Karpas-422 (cell line): ENCODE results near the gene RBMX2. TPM values are rescaled to one million over a fixed set of nuclear protein-coding genes. Genes with fewer than 3 reads are reported as not detected.
"Not testable (repeated sequence)": the region's sequence is repeated elsewhere in the genome, so short reads cannot be mapped to it uniquely, and the experiment has no call there.

Experiments used
- DNase-seq: peaks from one replicate; pipeline ENCODE4 v3.0.0-alpha.2; 2015
- H2AFZ ChIP-seq: fragments of 200-600 bp; sonication (generic); 2 replicates; pipeline ENCODE4 v1.6.1; 2014; ENCODE audit warnings: antibody characterized with exemption, low read length, mixed read lengths
- H3K27ac ChIP-seq: fragments of 200-600 bp; sonication (generic); 2 replicates; pipeline ENCODE4 v1.5.1; 2014; ENCODE audit warnings: mild to moderate bottlenecking, low read length, moderate library complexity
- H3K27me3 ChIP-seq: fragments of 200-600 bp; sonication (generic); 2 replicates; pipeline ENCODE4 v1.6.1; 2014; ENCODE audit warnings: low read length, mixed read lengths
- H3K36me3 ChIP-seq: fragments of 200-600 bp; sonication (generic); 2 replicates; pipeline ENCODE4 v1.6.1; 2014; ENCODE audit warnings: low read length, mixed read lengths; ENCODE audit not compliant: insufficient read depth
- H3K4me1 ChIP-seq: fragments of 200-600 bp; sonication (generic); 2 replicates; pipeline ENCODE4 v1.6.1; 2014; ENCODE audit warnings: mild to moderate bottlenecking, low read length, mixed read lengths
- H3K4me2 ChIP-seq: fragments of 200-600 bp; sonication (generic); 2 replicates; pipeline ENCODE4 v1.6.1; 2014; ENCODE audit warnings: low read length, low read depth, mild to moderate bottlenecking; ENCODE audit not compliant: poor library complexity, severe bottlenecking
- H3K4me3 ChIP-seq: fragments of 200-600 bp; sonication (generic); 2 replicates; pipeline ENCODE4 v1.5.1; 2014; ENCODE audit warnings: mild to moderate bottlenecking, antibody characterized with exemption, low read length, mixed read lengths
- H3K79me2 ChIP-seq: fragments of 200-600 bp; sonication (generic); 2 replicates; pipeline ENCODE4 v1.6.1; 2014; ENCODE audit warnings: mild to moderate bottlenecking, low read length, mixed read lengths
- H3K9ac ChIP-seq: fragments of 200-600 bp; sonication (generic); 2 replicates; pipeline ENCODE4 v1.6.0; 2014; ENCODE audit warnings: low read length
- H3K9me2 ChIP-seq: fragments of 200-600 bp; sonication (generic), shearing (Covaris generic); replicated peaks from 2 replicates; pipeline ENCODE4 v1.6.0; 2014; ENCODE audit warnings: mild to moderate bottlenecking, low read length, moderate library complexity; ENCODE audit not compliant: insufficient read depth
- H3K9me3 ChIP-seq: fragments of 300-700, 200-600 bp; sonication (generic); 2 replicates; pipeline ENCODE4 v1.6.1; 2014; ENCODE audit warnings: low read length, mixed read lengths
- H4K20me1 ChIP-seq: fragments of 200-600 bp; sonication (generic); 2 replicates; pipeline ENCODE4 v1.6.1; 2014; ENCODE audit warnings: mild to moderate bottlenecking, antibody characterized with exemption, low read length, low read depth; ENCODE audit not compliant: insufficient read depth
- total RNA-seq: library from RNA; depleted of rRNA; stranded (reverse); fragments of >200 nt; shearing (Covaris generic); gene quantifications from 2 replicates; pipeline ENCODE4 v1.2.3, GENCODE V29; 2014; ENCODE audit warnings: low replicate concordance; rRNA removed

The RBMX2 gene, protein sequence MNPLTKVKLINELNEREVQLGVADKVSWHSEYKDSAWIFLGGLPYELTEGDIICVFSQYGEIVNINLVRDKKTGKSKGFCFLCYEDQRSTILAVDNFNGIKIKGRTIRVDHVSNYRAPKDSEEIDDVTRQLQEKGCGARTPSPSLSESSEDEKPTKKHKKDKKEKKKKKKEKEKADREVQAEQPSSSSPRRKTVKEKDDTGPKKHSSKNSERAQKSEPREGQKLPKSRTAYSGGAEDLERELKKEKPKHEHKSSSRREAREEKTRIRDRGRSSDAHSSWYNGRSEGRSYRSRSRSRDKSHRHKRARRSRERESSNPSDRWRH
- total RNA-seq: 16.0 and 30.0 TPM in 2 replicates

DNA sequence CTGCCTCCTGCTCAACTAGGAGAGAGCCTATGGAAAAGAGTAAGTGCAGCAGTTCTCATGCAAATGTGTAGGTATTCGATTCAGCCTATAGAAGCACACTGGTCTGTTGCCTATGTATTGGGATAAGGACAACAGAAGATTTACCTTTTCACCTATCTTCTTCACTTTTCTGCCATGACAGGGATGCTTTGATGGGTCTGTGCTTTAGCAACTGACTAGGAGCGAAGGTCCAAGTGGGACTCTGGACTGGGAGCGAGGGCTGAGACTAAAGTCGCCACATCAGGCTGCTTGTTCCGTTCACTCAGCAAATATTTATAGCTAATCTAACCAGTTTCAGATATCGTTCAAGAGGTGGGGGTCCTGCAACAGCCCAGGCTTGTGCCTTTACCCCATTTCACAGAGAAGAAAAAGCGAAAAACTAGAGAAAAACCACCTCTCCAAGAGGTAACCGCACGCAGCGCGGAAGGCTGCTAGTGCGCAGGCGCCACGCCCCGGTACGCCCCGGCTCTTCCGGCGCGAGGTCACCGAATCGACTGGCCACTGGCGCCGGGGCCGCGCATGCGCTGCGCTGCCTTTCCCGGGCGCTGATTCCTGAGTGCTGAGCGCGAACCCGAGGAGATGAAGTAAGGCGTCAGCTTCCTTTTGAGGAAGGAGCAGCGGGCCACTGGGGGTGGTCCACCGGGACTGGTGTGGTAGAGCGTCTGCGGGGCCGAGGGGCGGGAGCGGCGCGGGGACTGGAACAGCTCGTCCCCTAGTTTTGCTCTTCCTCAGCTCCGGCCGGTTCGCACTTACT is at the start of gene RBMX2:
TSS of gene RBMX2 (plus strand) at position 573 of the 793 bp plus-strand sequence. CDS start at position 619, 46 bp downstream.
- no peaks in the 10 kb centered on the region for H3K9me3 ChIP-seq
- peak within 1 kb of the TSS; percentile 75 for H3K9ac ChIP-seq
- peak within 1 kb of the TSS; percentile 68 for H3K4me3 ChIP-seq

DNA sequence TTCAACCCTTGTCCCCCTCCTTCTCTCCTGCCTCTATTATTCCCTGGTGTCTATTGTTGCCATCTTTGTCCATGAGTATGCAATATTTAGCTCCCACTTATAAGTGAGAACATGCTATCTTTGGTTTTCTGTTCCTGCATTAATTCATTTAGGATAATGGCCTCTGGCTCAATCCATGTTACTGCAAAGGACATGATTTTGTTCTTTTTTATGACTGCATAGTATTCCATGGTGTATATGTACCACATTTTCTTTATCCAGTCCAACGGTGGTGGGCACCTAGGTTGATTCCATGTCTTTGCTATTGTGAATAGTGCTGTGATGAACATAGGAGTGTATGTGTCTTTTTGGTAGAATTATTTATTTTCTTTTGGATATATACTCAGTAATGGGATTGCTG is 49.7 kb upstream of the RBMX2 start:
- H4K20me1 ChIP-seq, H3K79me2 ChIP-seq, H3K4me1 ChIP-seq, DNase-seq, H3K9ac ChIP-seq, H3K27ac ChIP-seq, H3K9me2 ChIP-seq, H3K4me2 ChIP-seq, H3K27me3 ChIP-seq, H3K4me3 ChIP-seq, H3K9me3 ChIP-seq, H3K36me3 ChIP-seq, H2AFZ ChIP-seq: not testable (repeated sequence)

More for the DNA sequence above, at the start of gene RBMX2:
- DNase-seq: peak; percentile 87
- Histone ChIP-seq H3K9me2 (no peaks in the 10 kb centered on the region), H3K4me1 (peaks cover 8% of the 10 kb centered on the region; the same call in 1 of the 2 replicates), H3K27me3 (no peaks in the 10 kb centered on the region), H3K36me3 (no peaks in the 10 kb centered on the region), H4K20me1 (no peaks in the 10 kb centered on the region), H2AFZ (peak within 1 kb of the TSS; percentile 72), H3K79me2 (peaks cover 12% of the 10 kb centered on the region), H3K27ac (peak within 1 kb of the TSS; percentile 43; the same call in 1 of the 2 replicates), H3K4me2 (peak within 1 kb of the TSS; percentile 63)

DNA sequence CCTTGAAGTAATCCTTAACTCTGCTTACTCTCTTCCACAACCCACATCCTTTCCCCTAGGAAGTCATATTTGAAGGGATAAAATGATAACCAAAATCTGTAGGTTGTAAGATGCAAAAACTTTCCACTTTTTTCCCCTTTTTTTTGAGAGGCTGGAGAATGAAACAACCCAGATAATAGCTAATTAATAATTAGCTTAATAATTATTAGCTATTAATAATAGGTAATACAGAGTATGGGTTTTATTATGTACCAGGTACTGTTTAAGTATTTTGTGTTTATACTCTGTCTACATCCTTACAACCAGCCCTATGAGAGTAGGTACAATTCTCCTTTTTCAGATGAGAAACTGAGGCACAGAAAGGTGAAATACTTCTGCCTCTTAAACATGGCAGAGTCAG is 25.7 kb upstream of the RBMX2 start:
- no peak overlapping the region for H3K9ac ChIP-seq
- H3K36me3 ChIP-seq: no peaks in the 10 kb centered on the region
- no peak for DNase-seq
- no peaks in the 10 kb centered on the region for H3K79me2 ChIP-seq
- no peaks in the 10 kb centered on the region for H3K27me3 ChIP-seq
- no peak overlapping the region for H2AFZ ChIP-seq
- no peaks in the 10 kb centered on the region for H3K4me1 ChIP-seq
- no peak overlapping the region for H3K4me3 ChIP-seq
- H3K4me2 ChIP-seq: no peak overlapping the region
- H4K20me1 ChIP-seq: no peaks in the 10 kb centered on the region
- H3K27ac ChIP-seq: no peak overlapping the region
- H3K9me2 ChIP-seq: no peaks in the 10 kb centered on the region
- H3K9me3 ChIP-seq: no peaks in the 10 kb centered on the region

DNA sequence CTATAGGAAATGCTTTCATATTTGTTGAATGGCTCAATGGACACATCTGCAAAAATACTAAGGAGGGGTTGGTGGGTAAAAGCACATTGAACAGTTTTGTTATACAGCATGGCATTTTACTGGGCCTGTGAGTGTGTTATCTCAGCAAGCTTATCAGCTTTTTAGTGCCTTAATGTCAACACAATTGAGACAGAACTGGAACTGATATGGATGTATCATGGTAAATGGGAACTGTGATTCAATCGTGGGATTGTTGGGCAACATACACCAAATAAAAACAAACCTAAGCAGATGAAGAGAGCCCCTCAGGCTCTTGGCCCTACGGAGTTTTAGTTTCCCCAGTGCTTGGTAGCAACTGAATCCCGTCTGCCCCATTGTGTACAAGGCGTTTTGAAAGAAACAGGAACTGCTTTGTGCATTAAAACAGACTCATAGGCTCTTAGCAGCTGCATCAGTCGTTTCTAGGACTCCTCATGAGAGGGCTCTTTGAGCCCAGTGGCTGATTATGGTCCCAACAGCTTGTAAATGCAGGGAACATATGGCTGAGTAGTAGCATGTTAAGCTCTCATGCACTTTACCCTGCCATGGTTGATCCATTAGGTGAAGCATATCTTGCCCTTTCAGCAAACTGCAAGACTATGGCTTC is 23.6 kb upstream of the RBMX2 start:
- Histone ChIP-seq H4K20me1 (no peaks in the 10 kb centered on the region), H3K27ac (no peak overlapping the region), H2AFZ (no peak overlapping the region), H3K9ac (no peak overlapping the region), H3K4me2 (no peak overlapping the region), H3K27me3 (no peaks in the 10 kb centered on the region), H3K79me2 (no peaks in the 10 kb centered on the region), H3K4me1 (no peaks in the 10 kb centered on the region), H3K9me3 (no peaks in the 10 kb centered on the region), H3K4me3 (no peak overlapping the region), H3K36me3 (no peaks in the 10 kb centered on the region), H3K9me2 (no peaks in the 10 kb centered on the region)
- DNase-seq: no peak

DNA sequence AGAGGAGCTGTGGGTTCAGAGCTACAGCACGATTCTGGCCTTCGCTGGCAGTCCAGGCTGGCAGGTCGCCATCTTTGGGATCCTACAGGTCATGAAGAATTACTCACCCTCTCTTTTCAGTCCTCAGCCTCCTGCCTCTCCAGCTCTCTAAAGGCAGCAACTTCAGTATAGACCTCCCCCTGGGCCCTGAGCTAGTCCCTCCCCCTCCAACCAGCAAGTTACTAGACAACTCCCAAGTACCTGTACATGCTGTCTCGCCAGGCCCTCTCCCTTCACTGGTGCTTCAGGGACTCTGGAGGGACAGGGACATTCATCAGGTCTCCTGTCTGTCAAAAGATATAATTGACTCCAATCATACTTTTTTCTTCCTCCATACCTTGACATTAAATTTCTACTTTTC is 16.3 kb upstream of the RBMX2 start, which contains the start of gene GPR119:
TSS of gene GPR119 (minus strand) at position 155 of the 400 bp plus-strand sequence. CDS start 227 bp downstream, outside the sequence.
- Histone ChIP-seq H3K9me3 (no peaks in the 10 kb centered on the region), H3K27ac (no peak within 1 kb of the TSS), H3K36me3 (no peaks in the 10 kb centered on the region), H2AFZ (no peak within 1 kb of the TSS), H3K4me2 (no peak within 1 kb of the TSS), H3K9ac (no peak within 1 kb of the TSS), H3K27me3 (no peaks in the 10 kb centered on the region), H3K9me2 (no peaks in the 10 kb centered on the region), H3K79me2 (no peaks in the 10 kb centered on the region), H4K20me1 (no peaks in the 10 kb centered on the region), H3K4me1 (no peaks in the 10 kb centered on the region), H3K4me3 (no peak within 1 kb of the TSS)
- no peak for DNase-seq

DNA sequence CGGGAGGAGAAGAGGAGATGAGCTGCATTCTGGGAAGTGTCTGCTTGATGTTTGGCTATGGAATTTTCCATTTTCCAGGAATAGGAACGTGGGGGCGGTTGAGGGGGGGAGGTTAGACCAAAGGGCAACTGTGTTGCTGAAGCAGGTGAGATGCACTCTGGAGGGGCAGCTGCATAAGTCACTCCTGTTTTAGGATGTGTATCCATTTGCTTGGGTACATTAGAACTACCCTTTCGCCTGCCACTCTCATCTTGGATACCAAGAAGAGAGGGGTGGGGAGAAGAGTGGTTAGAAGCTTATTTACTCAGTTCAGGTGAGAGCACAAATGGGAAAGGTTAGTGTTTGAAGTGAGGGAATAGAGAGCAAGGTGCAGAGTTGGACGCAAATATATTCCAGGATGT is 15.4 kb upstream of the RBMX2 start:
- Histone ChIP-seq H4K20me1 (no peaks in the 10 kb centered on the region), H3K4me1 (no peaks in the 10 kb centered on the region), H3K4me2 (no peak overlapping the region), H2AFZ (no peak overlapping the region), H3K9ac (no peak overlapping the region), H3K27me3 (no peaks in the 10 kb centered on the region), H3K36me3 (no peaks in the 10 kb centered on the region), H3K27ac (no peak overlapping the region), H3K9me3 (no peaks in the 10 kb centered on the region), H3K4me3 (no peak overlapping the region), H3K79me2 (no peaks in the 10 kb centered on the region), H3K9me2 (no peaks in the 10 kb centered on the region)
- no peak for DNase-seq

DNA sequence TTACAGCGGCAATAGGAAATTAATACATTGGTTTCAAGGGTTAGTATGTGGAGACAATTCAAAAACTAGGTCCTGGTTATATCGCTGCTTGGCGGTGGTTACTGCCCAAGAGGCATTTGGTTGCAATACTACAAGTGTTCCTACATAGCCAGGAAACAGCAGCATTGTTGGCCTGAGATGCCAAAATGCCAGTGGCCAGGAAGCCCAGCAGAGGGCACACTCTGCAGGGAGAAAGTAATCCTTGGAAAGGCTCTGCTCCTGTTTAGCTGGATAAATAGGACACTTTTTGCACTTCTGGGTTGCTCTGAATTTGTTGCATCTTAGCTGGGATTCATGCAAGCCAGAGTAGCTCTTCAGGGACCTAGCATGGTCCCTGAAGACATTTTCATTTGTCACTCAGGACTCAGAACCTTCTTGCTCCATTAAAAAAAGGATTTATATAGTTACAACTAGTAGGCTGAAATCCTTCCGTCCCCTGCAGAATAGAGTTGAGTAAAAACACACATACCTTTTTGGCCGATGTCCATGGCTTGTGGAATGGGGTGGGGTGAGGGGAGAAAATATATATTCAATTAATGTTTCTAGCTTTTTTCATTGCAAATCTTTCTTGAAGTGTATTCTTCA is 8.2 kb upstream of the RBMX2 start:
- Histone ChIP-seq H3K9ac (no peak overlapping the region), H3K27ac (no peak overlapping the region), H3K4me2 (no peak overlapping the region), H3K4me3 (no peak overlapping the region), H3K9me2 (no peaks in the 10 kb centered on the region), H3K36me3 (no peaks in the 10 kb centered on the region), H3K79me2 (no peaks in the 10 kb centered on the region), H3K4me1 (no peaks in the 10 kb centered on the region), H3K27me3 (no peaks in the 10 kb centered on the region), H2AFZ (no peak overlapping the region), H4K20me1 (no peaks in the 10 kb centered on the region), H3K9me3 (no peaks in the 10 kb centered on the region)
- DNase-seq: peak; percentile 46
